Cardiac muscle cell (in vitro differentiated cells and primary cell): Measurements from ENCODE around the gene FLYWCH2. TPM values are rescaled to one million over a fixed set of nuclear protein-coding genes. Genes with fewer than 3 reads are reported as not detected.
"Not testable (repeated sequence)": the region's sequence is repeated elsewhere in the genome, so short reads cannot be mapped to it uniquely, and the experiment has no call there.

ENCODE experiments used
- DNase-seq, 2 donors: peaks; one replicate each; pipeline versions ENCODE4 v3.0.0 to v3.0.0-alpha.2; 2010 to 2017; ENCODE audit warnings: low read depth in 1 of 2, low spot score in 1 of 2
- H3K27ac ChIP-seq: fragments of 200-600 bp; sonication (generic); 2 replicates; pipeline ENCODE4 v1.5.1; 2016
- H3K27me3 ChIP-seq: fragments of 200-600 bp; sonication (generic); 2 replicates; pipeline ENCODE4 v1.6.0; 2016; ENCODE audit warnings: control low read depth
- H3K36me3 ChIP-seq: fragments of 200-600 bp; sonication (generic); 2 replicates; pipeline ENCODE4 v1.5.1; 2016; ENCODE audit warnings: control low read depth
- H3K4me1 ChIP-seq: fragments of 200-600 bp; sonication (generic); 2 replicates; pipeline ENCODE4 v1.8.1; 2017; ENCODE audit warnings: low read depth, mild to moderate bottlenecking, mixed run types
- H3K4me3 ChIP-seq: fragments of 200-600 bp; sonication (generic); 2 replicates; pipeline ENCODE4 v1.5.1; 2016; ENCODE audit warnings: mild to moderate bottlenecking
- H3K9me3 ChIP-seq: fragments of 200-600 bp; sonication (generic); 2 replicates; pipeline ENCODE4 v1.5.1; 2017; ENCODE audit warnings: low read depth, mild to moderate bottlenecking, control low read depth
- polyA plus RNA-seq: library from polyadenylated mRNA; unstranded; fragments of >200 nt; fragmentation: Nextera tagmentation; extraction: Ambion mirVana; gene quantifications from 2 replicates; pipeline ENCODE4 v1.2.1, GENCODE V29; 2016
- total RNA-seq: library from RNA; depleted of rRNA; stranded (reverse); fragments of >200 nt; gene quantifications from 2 replicates; pipeline ENCODE4 v1.2.3, GENCODE V29; 2016
- TF ChIP-seq, protein P1 (sequence below): IDR thresholded peaks from 2 replicates; pipeline ENCODE4 v1.5.1; 2012; ENCODE audit warnings: low read depth, mild to moderate bottlenecking, low read length

Gene FLYWCH2
- total and polyA plus RNA-seq, 2 experiments from 2014 or later = 66.1 to 134 TPM

GRCh38 chr16:2938206-2938605 is 55.2 kb downstream of the FLYWCH2 start:
- no peak overlapping the region for H3K4me3 ChIP-seq
- no peaks in the 10 kb centered on the region for H3K4me1 ChIP-seq
- H3K9me3 ChIP-seq = no peaks in the 10 kb centered on the region
- TF ChIP-seq, protein P1, sequence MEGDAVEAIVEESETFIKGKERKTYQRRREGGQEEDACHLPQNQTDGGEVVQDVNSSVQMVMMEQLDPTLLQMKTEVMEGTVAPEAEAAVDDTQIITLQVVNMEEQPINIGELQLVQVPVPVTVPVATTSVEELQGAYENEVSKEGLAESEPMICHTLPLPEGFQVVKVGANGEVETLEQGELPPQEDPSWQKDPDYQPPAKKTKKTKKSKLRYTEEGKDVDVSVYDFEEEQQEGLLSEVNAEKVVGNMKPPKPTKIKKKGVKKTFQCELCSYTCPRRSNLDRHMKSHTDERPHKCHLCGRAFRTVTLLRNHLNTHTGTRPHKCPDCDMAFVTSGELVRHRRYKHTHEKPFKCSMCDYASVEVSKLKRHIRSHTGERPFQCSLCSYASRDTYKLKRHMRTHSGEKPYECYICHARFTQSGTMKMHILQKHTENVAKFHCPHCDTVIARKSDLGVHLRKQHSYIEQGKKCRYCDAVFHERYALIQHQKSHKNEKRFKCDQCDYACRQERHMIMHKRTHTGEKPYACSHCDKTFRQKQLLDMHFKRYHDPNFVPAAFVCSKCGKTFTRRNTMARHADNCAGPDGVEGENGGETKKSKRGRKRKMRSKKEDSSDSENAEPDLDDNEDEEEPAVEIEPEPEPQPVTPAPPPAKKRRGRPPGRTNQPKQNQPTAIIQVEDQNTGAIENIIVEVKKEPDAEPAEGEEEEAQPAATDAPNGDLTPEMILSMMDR = no peak
- H3K27me3 ChIP-seq = no peaks in the 10 kb centered on the region
- peaks cover 20% of the 10 kb centered on the region for H3K36me3 ChIP-seq
- no peak overlapping the region for H3K27ac ChIP-seq
- DNase-seq = no peak

- Histone ChIP-seq H3K36me3 (peaks cover 20% of the 10 kb centered on the region), H3K9me3 (no peaks in the 10 kb centered on the region)
Observed at GRCh38 chr16:2939968-2940367, 57.0 kb downstream of the FLYWCH2 start.

GRCh38 chr16:2942045-2942444 is 59.0 kb downstream of the FLYWCH2 start:
- TF ChIP-seq, protein P1 = no peak
- no peaks in the 10 kb centered on the region for H3K4me1 ChIP-seq

More at GRCh38 chr16:2939968-2940367, 57.0 kb downstream of the FLYWCH2 start:
- no peak for DNase-seq
- Histone ChIP-seq H3K27ac (no peak overlapping the region), H3K27me3 (no peaks in the 10 kb centered on the region), H3K4me1 (no peaks in the 10 kb centered on the region), H3K4me3 (no peak overlapping the region)
- TF ChIP-seq, protein P1 = no peak

DNA sequence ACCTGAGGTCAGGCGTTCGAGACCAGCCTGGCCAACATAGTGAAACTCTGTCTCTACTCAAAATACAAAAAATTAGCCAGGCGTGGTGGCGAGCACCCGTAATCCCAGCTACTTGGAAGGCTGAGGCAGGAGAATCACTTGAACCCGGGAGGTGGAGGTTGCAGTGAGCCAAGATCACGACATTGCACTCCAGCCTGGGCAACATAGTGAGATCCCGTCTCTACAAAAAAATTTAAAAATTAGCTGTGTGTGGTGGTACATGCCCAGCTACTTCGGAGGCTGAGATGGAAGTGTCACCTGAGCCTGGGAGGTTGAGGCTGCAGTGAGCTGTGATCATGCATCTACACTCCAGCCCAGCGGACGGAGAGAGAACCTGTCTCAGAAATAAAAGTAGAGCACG is 60.7 kb downstream of the FLYWCH2 start:
- not testable (repeated sequence) for H3K4me1 ChIP-seq, H3K27me3 ChIP-seq, DNase-seq, H3K4me3 ChIP-seq, H3K27ac ChIP-seq, H3K9me3 ChIP-seq
- H3K36me3 ChIP-seq = peaks cover 17% of the 10 kb centered on the region

More at GRCh38 chr16:2942045-2942444, 59.0 kb downstream of the FLYWCH2 start:
- no peak overlapping the region for H3K4me3 ChIP-seq
- H3K27me3 ChIP-seq = no peaks in the 10 kb centered on the region
- H3K27ac ChIP-seq = no peak overlapping the region
- no peaks in the 10 kb centered on the region for H3K9me3 ChIP-seq
- no peak for DNase-seq
- H3K36me3 ChIP-seq = peaks cover 20% of the 10 kb centered on the region

- H3K27ac ChIP-seq = no peak overlapping the region
- no peaks in the 10 kb centered on the region for H3K9me3 ChIP-seq
- TF ChIP-seq, protein P1 = no peak
- H3K36me3 ChIP-seq = no peaks in the 10 kb centered on the region
- DNase-seq = no peak
- no peaks in the 10 kb centered on the region for H3K4me1 ChIP-seq
- no peaks in the 10 kb centered on the region for H3K27me3 ChIP-seq
- H3K4me3 ChIP-seq = no peak overlapping the region
Observed at GRCh38 chr16:2946649-2947048, 63.6 kb downstream of the FLYWCH2 start.

Other genes starting within 250 kb of the FLYWCH2 start
- gene KCTD5, start 200.7 kb upstream of the FLYWCH2 start, total RNA-seq = 32.9 and 67.2 TPM in 2 replicates
- 32.6 and 35.0 TPM in 2 replicates for gene KCTD5, start 200.7 kb upstream of the FLYWCH2 start, polyA plus RNA-seq
- gene PRSS27, start 163.0 kb upstream of the FLYWCH2 start, total RNA-seq = 13.0 and 17.0 TPM in 2 replicates
- 12.1 and 14.5 TPM in 2 replicates for gene PRSS27, start 163.0 kb upstream of the FLYWCH2 start, polyA plus RNA-seq
- 131 and 321 TPM in 2 replicates for gene SRRM2, start 130.6 kb upstream of the FLYWCH2 start, total RNA-seq
- 592 and 734 TPM in 2 replicates for gene SRRM2, start 130.6 kb upstream of the FLYWCH2 start, polyA plus RNA-seq
- 180 and 435 TPM in 2 replicates for gene ELOB, start 105.9 kb upstream of the FLYWCH2 start, total RNA-seq
- gene ELOB, start 105.9 kb upstream of the FLYWCH2 start, polyA plus RNA-seq = 606 and 614 TPM in 2 replicates
- not detected in 2 replicates for gene PRSS33, start 95.7 kb upstream of the FLYWCH2 start, total RNA-seq
- not detected in 2 replicates for gene PRSS33, start 95.7 kb upstream of the FLYWCH2 start, polyA plus RNA-seq
- not detected in 2 replicates for gene PRSS41, start 84.7 kb upstream of the FLYWCH2 start, total RNA-seq
- gene PRSS41, start 84.7 kb upstream of the FLYWCH2 start, polyA plus RNA-seq = not detected in 2 replicates
- gene PRSS21, start 66.0 kb upstream of the FLYWCH2 start, total RNA-seq = not detected in 2 replicates
- not detected in 2 replicates for gene PRSS21, start 66.0 kb upstream of the FLYWCH2 start, polyA plus RNA-seq
- not detected in 2 replicates for gene ZG16B, start 52.9 kb upstream of the FLYWCH2 start, total RNA-seq
- not detected in 2 replicates for gene ZG16B, start 52.9 kb upstream of the FLYWCH2 start, polyA plus RNA-seq
- gene PRSS22, start 25.0 kb upstream of the FLYWCH2 start, total RNA-seq = not detected in 2 replicates
- gene PRSS22, start 25.0 kb upstream of the FLYWCH2 start, polyA plus RNA-seq = not detected in 2 replicates
- 33.2 and 58.7 TPM in 2 replicates for gene FLYWCH1, start 28.7 kb downstream of the FLYWCH2 start, total RNA-seq
- 34.7 and 41.1 TPM in 2 replicates for gene FLYWCH1, start 28.7 kb downstream of the FLYWCH2 start, polyA plus RNA-seq
- gene KREMEN2, start 81.1 kb downstream of the FLYWCH2 start, total RNA-seq = 2.6 and 3.9 TPM in 2 replicates
- gene KREMEN2, start 81.1 kb downstream of the FLYWCH2 start, polyA plus RNA-seq = 1.3 and 2.5 TPM in 2 replicates
- gene PAQR4, start 86.1 kb downstream of the FLYWCH2 start, total RNA-seq = 3.1 and 9.9 TPM in 2 replicates
- 3.9 and 11.0 TPM in 2 replicates for gene PAQR4, start 86.1 kb downstream of the FLYWCH2 start, polyA plus RNA-seq
- 26.2 and 28.1 TPM in 2 replicates for gene PKMYT1, start 97.2 kb downstream of the FLYWCH2 start, total RNA-seq
- gene PKMYT1, start 97.2 kb downstream of the FLYWCH2 start, polyA plus RNA-seq = 30.6 and 36.8 TPM in 2 replicates
- gene CLDN9, start 129.7 kb downstream of the FLYWCH2 start, total RNA-seq = 3.2 and 6.3 TPM in 2 replicates
- 8.4 and 8.5 TPM in 2 replicates for gene CLDN9, start 129.7 kb downstream of the FLYWCH2 start, polyA plus RNA-seq
- 148 and 210 TPM in 2 replicates for gene CLDN6, start 135.0 kb downstream of the FLYWCH2 start, total RNA-seq
- gene CLDN6, start 135.0 kb downstream of the FLYWCH2 start, polyA plus RNA-seq = 244 and 344 TPM in 2 replicates
- 115 and 122 TPM in 2 replicates for gene TNFRSF12A, start 137.2 kb downstream of the FLYWCH2 start, total RNA-seq
- gene TNFRSF12A, start 137.2 kb downstream of the FLYWCH2 start, polyA plus RNA-seq = 106 and 142 TPM in 2 replicates
- gene HCFC1R1, start 140.7 kb downstream of the FLYWCH2 start, total RNA-seq = 48.3 and 50.8 TPM in 2 replicates
- 109 and 140 TPM in 2 replicates for gene HCFC1R1, start 140.7 kb downstream of the FLYWCH2 start, polyA plus RNA-seq
- 34.8 and 36.9 TPM in 2 replicates for gene THOC6, start 140.8 kb downstream of the FLYWCH2 start, total RNA-seq
- 61.3 and 65.7 TPM in 2 replicates for gene THOC6, start 140.8 kb downstream of the FLYWCH2 start, polyA plus RNA-seq
- gene BICDL2, start 153.7 kb downstream of the FLYWCH2 start, total RNA-seq = not detected in 2 replicates
- 0.19 TPM in 1 of 2 replicates, not detected in the other for gene BICDL2, start 153.7 kb downstream of the FLYWCH2 start, polyA plus RNA-seq
- gene MMP25, start 163.3 kb downstream of the FLYWCH2 start, total RNA-seq = 0.03 TPM in 1 of 2 replicates, not detected in the other
- gene MMP25, start 163.3 kb downstream of the FLYWCH2 start, polyA plus RNA-seq = 4.3 and 5.8 TPM in 2 replicates
- 0.66 TPM in 1 of 2 replicates, not detected in the other for gene IL32, start 182.4 kb downstream of the FLYWCH2 start, total RNA-seq
- 0.35 TPM in 1 of 2 replicates, not detected in the other for gene IL32, start 182.4 kb downstream of the FLYWCH2 start, polyA plus RNA-seq
- gene ZSCAN10, start 216.1 kb downstream of the FLYWCH2 start, total RNA-seq = 0.42 and 0.78 TPM in 2 replicates
- gene ZSCAN10, start 216.1 kb downstream of the FLYWCH2 start, polyA plus RNA-seq = 0.74 TPM in 1 of 2 replicates, not detected in the other
- gene ZNF205, start 229.4 kb downstream of the FLYWCH2 start, total RNA-seq = 26.7 and 37.3 TPM in 2 replicates
- gene ZNF205, start 229.4 kb downstream of the FLYWCH2 start, polyA plus RNA-seq = 13.2 and 14.4 TPM in 2 replicates